ENCODE measurements around the gene NAPEPLD.
A peak's percentile ranks its signal among the peaks of the same experiment; 100 is the strongest.
"Not testable (repeated sequence)": the region's sequence is repeated elsewhere in the genome, so short reads cannot be mapped to it uniquely, and the experiment has no call there.

NAPEPLD gene

GRCh38 chr7:103148994-103149807 is at the start of gene NAPEPLD:
Gene NAPEPLD, minus strand, starts transcription at chr7:103149099. Its CDS starts 20,323 bp downstream, at chr7:103128776.
- peak; percentile 81 for DNase-seq

GRCh38 chr7:103198079-103198478 is 49.2 kb upstream of the NAPEPLD start:
- not testable (repeated sequence) for DNase-seq

GRCh38 chr7:103195364-103195763 is 46.5 kb upstream of the NAPEPLD start:
- DNase-seq: not testable (repeated sequence)

- not testable (repeated sequence) for DNase-seq
These were observed 23.7 kb upstream of the NAPEPLD start for GRCh38 chr7:103172415-103173146.

- DNase-seq: not testable (repeated sequence)
These were observed 23.0 kb upstream of the NAPEPLD start for GRCh38 chr7:103171695-103172414.

GRCh38 chr7:103166921-103167544 is 18.1 kb upstream of the NAPEPLD start:
- DNase-seq: not testable (repeated sequence)

GRCh38 chr7:103163087-103163825 is 14.4 kb upstream of the NAPEPLD start:
- DNase-seq: not testable (repeated sequence)

- DNase-seq: not testable (repeated sequence)
These were observed 13.7 kb upstream of the NAPEPLD start for GRCh38 chr7:103162641-103163040.

- not testable (repeated sequence) for DNase-seq
These were observed 13.2 kb upstream of the NAPEPLD start for GRCh38 chr7:103161998-103162616.

- DNase-seq: not testable (repeated sequence)
These were observed 10.2 kb upstream of the NAPEPLD start for GRCh38 chr7:103159072-103159471.

- not testable (repeated sequence) for DNase-seq
These were observed 6.6 kb upstream of the NAPEPLD start for GRCh38 chr7:103155331-103156024.

- DNase-seq: no peak
These were observed 5.1 kb upstream of the NAPEPLD start for GRCh38 chr7:103154042-103154441.

GRCh38 chr7:103152744-103153617 is 4.1 kb upstream of the NAPEPLD start:
- not testable (repeated sequence) for DNase-seq

GRCh38 chr7:103151993-103152676 is 3.2 kb upstream of the NAPEPLD start:
- DNase-seq: not testable (repeated sequence)

GRCh38 chr7:103150192-103150591 is 1.3 kb upstream of the NAPEPLD start:
- no peak for DNase-seq

GRCh38 chr7:103149808-103150180 is 895 bp upstream of the NAPEPLD start:
- DNase-seq: no peak

GRCh38 chr7:103148131-103148993 is 537 bp downstream of the NAPEPLD start:
- no peak for DNase-seq

- DNase-seq: not testable (repeated sequence)
These were observed 4.1 kb downstream of the NAPEPLD start for GRCh38 chr7:103144754-103145153.

All from GDM1 (cell line).